ENCODE measurements around the gene TAF3. TPM values are rescaled to one million over a fixed set of nuclear protein-coding genes. Genes with fewer than 3 reads are reported as not detected.

Gene TAF3
- total RNA-seq, 1 donor from 2014 or later, result 10.8 TPM

GRCh38 chr10:7794251-7795026 is 23.9 kb upstream of the TAF3 start:
- Histone ChIP-seq H3K4me3 (no peak overlapping the region), H3K27ac (no peak overlapping the region), H3K9me3 (no peaks in the 10 kb centered on the region), H3K4me1 (peaks cover 45% of the 10 kb centered on the region), H3K36me3 (peaks cover 39% of the 10 kb centered on the region), H3K27me3 (ENCODE audit: low read depth) (no peaks in the 10 kb centered on the region)
- intact Hi-C loops (cut with DNase I), result no loop called here
- no peak for ATAC-seq
- DNase-seq, result no peak
- TF ChIP-seq CTCF (IDR thresholded peaks at IDR 0.05), result no peak

GRCh38 chr10:7795605-7796004 is 22.7 kb upstream of the TAF3 start:
- Histone ChIP-seq H3K4me3 (no peak overlapping the region), H3K4me1 (peaks cover 35% of the 10 kb centered on the region), H3K9me3 (no peaks in the 10 kb centered on the region), H3K27me3 (ENCODE audit: low read depth) (no peaks in the 10 kb centered on the region), H3K27ac (no peak overlapping the region), H3K36me3 (peaks cover 50% of the 10 kb centered on the region)
- intact Hi-C loops (cut with DNase I), result no loop called here
- DNase-seq, result no peak
- ATAC-seq, result peak; percentile 87 to 97
- no peak for TF ChIP-seq CTCF (IDR thresholded peaks at IDR 0.05)

- Histone ChIP-seq H3K9me3 (no peaks in the 10 kb centered on the region), H3K4me3 (no peak overlapping the region), H3K36me3 (peaks cover 64% of the 10 kb centered on the region), H3K4me1 (peaks cover 25% of the 10 kb centered on the region), H3K27me3 (ENCODE audit: low read depth) (no peaks in the 10 kb centered on the region), H3K27ac (no peak overlapping the region)
- intact Hi-C loops (cut with DNase I), result no loop called here
- TF ChIP-seq CTCF (IDR thresholded peaks at IDR 0.05), result no peak
- ATAC-seq (no peak), DNase-seq (no peak)
Observed at GRCh38 chr10:7797582-7797981, 20.7 kb upstream of the TAF3 start.

- no peak overlapping the region for H3K27ac ChIP-seq
- ATAC-seq (no peak), DNase-seq (no peak)
- peaks cover 100% of the 10 kb centered on the region for H3K36me3 ChIP-seq
- H3K4me3 ChIP-seq, result no peak overlapping the region
- no peaks in the 10 kb centered on the region for H3K27me3 ChIP-seq (ENCODE audit: low read depth)
- H3K9me3 ChIP-seq, result no peaks in the 10 kb centered on the region
- intact Hi-C loops (cut with DNase I), result no loop called here
- H3K4me1 ChIP-seq, result no peaks in the 10 kb centered on the region
- no peak for TF ChIP-seq CTCF (IDR thresholded peaks at IDR 0.05)
Observed at GRCh38 chr10:7802606-7803005, 15.7 kb upstream of the TAF3 start.

- H3K36me3 ChIP-seq, result peaks cover 97% of the 10 kb centered on the region
- no peaks in the 10 kb centered on the region for H3K4me1 ChIP-seq
- no peak for TF ChIP-seq CTCF (IDR thresholded peaks at IDR 0.05)
- ATAC-seq (no peak), DNase-seq (no peak)
- no peak overlapping the region for H3K27ac ChIP-seq
- H3K4me3 ChIP-seq, result no peak overlapping the region
- intact Hi-C loops (cut with DNase I), result no loop called here
- no peaks in the 10 kb centered on the region for H3K9me3 ChIP-seq
- H3K27me3 ChIP-seq (ENCODE audit: low read depth), result no peaks in the 10 kb centered on the region
Observed at GRCh38 chr10:7804216-7804615, 14.1 kb upstream of the TAF3 start.
